HG03095 (cell line): ENCODE measurements around the gene MYADML2.

Source experiments
- ATAC-seq: cut with Tn5 transposase; IDR thresholded peaks from one replicate; pipeline ENCODE4 v1.9.1; 2021; ENCODE audit warnings: moderate library complexity; ENCODE audit not compliant: unreplicated experiment

MYADML2 gene

GRCh38 chr17:81912441-81913309 is 34.4 kb downstream of the MYADML2 start:
- no peak for ATAC-seq

- no peak for ATAC-seq
Observed at GRCh38 chr17:81911969-81912368, 35.1 kb downstream of the MYADML2 start.

DNA sequence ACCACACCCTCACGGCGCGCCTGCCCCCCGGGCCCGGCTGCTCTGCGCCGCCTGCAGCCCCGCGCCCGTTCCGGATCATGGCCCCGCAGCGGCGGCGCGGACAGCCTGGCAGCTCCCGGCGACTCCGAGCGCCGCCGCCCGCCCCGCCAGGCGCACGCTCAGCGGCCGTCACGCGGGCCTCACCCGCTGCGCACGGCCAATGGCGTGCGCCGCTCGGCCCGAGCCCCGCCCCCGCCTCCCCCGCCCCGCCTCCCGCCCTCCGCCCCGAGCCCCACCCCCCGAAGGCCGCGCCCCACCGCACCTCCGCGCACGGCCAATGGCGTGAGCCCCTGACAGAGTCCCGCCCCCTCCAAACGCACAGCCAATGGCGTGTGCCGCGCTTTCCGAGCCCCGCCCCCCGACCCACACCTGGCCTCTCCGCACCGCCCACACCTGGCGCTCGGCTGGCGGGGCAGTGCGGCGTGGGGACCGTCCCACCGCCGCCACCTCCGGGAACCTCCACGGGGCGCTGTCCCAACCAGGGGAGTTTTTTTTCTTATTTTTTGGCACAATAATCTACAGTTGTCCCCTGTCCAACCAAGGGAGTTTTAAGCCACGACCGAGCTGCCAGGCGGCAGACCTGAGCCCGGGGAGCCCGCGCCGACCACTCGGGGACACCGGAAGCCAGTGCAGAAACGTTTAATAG is 35.6 kb downstream of the MYADML2 start, which contains the start of gene PCYT2:
Gene PCYT2, minus strand, starts transcription at position 123 of the 685 bp plus-strand sequence. Its CDS starts 44 bp downstream, at position 79.
- peak; percentile 43 for ATAC-seq

DNA sequence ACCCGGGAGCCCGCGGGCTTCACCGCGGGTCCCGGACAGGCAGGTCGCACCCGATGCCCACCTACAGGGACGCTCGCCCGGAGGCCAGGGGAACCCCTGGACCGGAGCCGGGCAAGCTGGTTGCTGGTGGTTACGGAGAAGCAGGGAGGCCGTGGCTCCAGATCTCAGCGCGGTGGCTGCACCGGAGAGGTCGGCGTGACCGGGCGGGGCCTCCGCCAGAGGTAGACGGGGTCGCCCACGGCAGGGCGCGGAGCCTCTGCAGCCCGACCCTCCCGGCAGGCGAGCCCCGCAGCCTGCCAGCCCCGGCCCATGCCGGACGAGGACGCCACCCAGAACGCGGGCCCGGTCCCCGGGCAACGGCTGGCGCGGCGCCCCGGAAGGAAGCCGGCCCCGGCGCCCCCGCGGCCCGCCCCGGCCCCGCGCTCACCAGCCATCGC is 36.2 kb downstream of the MYADML2 start:
- ATAC-seq: peak; percentile 14

GRCh38 chr17:81909966-81910839 is 36.8 kb downstream of the MYADML2 start:
- no peak for ATAC-seq

- no peak for ATAC-seq
Observed at GRCh38 chr17:81909231-81909630, 37.8 kb downstream of the MYADML2 start.

GRCh38 chr17:81908793-81909192 is 38.2 kb downstream of the MYADML2 start:
- no peak for ATAC-seq

- no peak for ATAC-seq
Observed at GRCh38 chr17:81907219-81908145, 39.6 kb downstream of the MYADML2 start.

DNA sequence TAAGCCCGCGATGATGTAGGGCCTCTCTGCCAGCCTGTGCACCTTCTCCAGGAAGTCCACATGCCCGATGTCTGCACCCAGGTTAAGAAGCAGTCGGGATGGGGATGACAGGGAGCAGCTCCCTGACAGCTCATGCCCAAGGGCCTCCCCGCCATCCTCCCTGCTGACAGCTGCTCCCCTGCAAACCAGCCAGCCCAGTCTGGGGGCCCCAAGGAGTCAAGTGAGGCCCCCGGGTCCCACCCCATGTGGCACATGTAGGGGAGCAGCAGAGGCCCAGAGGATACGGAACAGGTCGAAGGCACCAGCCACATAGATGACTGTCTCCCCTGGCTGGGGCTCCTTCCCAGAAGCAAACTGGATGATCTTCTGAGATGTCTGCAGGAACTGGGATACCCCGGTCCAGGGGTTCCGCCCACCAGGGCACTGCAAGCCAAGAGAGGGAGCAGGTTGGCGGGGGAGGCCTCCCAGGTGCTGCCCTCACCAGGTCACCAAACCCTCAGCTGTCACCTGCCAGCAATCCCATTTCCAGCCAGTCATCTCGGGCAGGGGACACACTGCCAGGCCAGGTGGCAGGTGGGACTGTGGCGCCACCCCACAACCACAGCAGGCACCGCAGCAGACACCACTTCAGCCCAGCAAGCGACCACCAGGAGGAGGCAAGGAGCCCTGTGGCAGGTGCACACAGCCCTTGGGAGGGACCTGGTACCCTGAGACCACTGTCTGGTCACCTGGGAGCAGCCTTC is 40.4 kb downstream of the MYADML2 start:
- no peak for ATAC-seq

GRCh38 chr17:81905993-81906392 is 41.0 kb downstream of the MYADML2 start:
- ATAC-seq: no peak

DNA sequence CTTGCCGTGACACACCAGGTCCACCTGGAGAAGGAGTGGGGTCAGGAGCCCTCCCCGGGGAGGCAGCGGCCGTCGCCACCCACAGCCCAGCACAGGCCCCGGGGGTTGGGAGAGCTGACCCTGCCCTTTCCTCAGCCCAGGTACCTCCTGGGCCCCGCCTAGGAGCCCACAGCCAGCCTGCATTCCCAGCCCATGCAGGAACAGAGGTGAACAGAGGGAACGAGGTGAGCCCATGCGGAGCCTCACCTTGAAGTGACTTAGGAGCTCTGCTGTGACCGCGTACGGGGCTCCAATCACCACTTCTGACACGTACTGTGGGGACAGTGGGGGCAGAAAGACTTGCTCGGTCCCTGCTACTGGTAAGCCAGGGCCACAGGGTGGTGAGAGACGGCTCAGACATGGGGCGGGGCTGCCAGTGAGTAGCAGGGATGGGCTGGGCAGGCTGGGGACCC is 41.6 kb downstream of the MYADML2 start:
- no peak for ATAC-seq

DNA sequence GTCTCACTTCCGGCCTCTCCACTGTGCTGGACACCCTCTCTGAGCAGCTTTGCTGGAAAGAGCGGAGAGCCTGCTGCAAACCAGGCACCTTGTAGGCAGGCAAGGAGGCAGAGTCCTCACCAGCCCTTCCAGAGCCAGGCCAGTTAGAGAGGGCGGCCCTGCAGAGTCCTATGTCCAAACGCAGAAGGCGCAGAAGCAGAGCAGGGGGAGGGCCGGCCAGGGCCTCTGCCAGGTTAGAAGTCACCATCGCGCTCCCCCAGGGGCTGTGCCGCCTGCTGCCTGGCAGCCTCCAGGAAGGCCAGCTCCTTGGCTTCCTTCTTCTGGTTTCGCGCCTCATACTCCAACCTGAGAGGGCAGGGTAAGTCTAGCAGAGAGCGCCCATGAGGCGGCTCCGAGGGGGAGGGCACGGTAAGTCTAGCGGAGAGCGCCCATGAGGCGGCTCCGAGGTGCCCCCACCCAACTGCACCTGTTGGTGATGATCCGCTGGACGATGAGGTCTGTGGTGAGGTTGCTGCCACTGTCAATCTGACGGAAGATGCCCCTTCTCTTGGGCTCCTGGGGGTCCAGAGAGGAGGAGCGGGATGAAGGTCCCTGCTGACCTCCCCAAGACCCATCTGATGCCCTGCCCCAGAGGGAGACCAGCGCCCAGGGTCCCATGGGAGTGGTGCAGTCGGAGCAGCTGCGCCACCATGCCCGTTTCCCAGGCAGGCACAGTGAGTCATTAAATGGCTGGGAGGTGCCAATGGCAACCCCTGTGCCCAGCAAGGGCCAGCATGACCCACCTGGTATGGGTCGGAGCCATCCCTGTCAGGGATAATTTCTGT is 42.2 kb downstream of the MYADML2 start:
- ATAC-seq: no peak

- no peak for ATAC-seq
Observed at GRCh38 chr17:81903896-81904599, 43.0 kb downstream of the MYADML2 start.

DNA sequence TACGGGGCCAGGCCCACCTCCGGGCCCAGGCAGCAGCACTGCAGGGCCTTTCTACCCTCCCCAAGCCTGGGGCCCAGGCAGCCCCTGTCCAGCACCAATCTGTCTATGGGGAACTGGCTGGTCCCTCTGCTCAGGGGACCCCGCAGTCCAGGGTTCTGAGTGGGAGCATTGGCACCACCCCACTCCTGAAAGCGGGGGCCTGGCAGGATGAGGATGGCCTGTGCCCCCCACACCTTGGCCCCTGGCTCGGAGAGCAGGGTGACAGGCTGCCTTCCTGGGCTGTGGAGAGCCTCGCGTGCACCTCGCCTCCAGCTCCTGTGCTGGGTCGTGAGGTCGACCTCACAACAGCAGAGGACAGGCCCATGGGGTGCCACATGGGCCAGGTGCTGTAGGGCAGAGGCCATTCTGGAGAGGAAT is 43.6 kb downstream of the MYADML2 start:
- ATAC-seq: no peak

- no peak for ATAC-seq
Observed at GRCh38 chr17:81902653-81903414, 44.2 kb downstream of the MYADML2 start.

DNA sequence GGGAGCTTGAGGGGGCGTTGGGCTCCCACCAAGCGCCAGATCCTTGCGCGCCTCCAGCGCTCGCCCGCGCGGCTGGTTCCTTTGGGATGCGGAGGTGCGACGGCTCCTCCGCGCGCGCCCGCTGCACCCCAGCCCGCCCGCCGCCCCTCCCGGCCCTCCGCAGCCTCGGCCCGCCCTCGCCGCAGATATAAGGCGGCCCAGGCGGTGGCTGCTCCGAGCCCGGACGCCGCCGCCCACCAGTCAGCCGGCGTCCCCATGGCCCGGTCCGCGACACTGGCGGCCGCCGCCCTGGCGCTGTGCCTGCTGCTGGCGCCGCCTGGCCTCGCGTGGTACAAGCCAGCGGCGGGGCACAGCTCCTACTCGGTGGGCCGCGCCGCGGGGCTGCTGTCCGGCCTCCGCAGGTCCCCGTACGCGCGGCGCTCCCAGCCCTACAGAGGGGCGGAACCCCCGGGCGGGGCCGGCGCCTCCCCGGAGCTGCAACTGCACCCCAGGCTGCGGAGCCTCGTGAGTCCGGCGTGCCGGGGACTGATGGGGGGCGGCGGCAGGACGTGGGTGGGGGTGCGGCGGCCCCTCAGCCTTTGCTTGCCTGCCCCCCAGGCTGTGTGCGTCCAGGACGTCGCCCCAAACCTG is 44.9 kb downstream of the MYADML2 start, which contains the start of gene NPB:
Gene NPB, plus strand, starts transcription at position 216 of the 630 bp plus-strand sequence. Its CDS starts 40 bp downstream, at position 256.
- no peak for ATAC-seq
